ENCODE data around the gene STK11. TPM values are rescaled to one million over a fixed set of nuclear protein-coding genes. Genes with fewer than 3 reads are reported as not detected.

STK11 gene
- total and polyA plus RNA-seq, 2 experiments from 2014 or later, result 19.4 to 96.5 TPM

- no peak overlapping the region for H3K4me3 ChIP-seq
- peaks cover 19% of the 10 kb centered on the region for H3K36me3 ChIP-seq (ENCODE audit: insufficient read depth)
- H3K4me1 ChIP-seq (ENCODE audit: insufficient read depth), result peaks cover 45% of the 10 kb centered on the region
- H3K27ac Mint-ChIP-seq, result peak overlapping the region; percentile 49; the same call in 1 of the 2 replicates
- peaks cover 29% of the 10 kb centered on the region for H3K79me2 ChIP-seq (replicated peaks; ENCODE audit: insufficient read depth)
- peaks cover 54% of the 10 kb centered on the region for H3K4me1 Mint-ChIP-seq
- H3K9me3 Mint-ChIP-seq, result no peaks in the 10 kb centered on the region; the same call in 1 of the 3 replicates
- no peaks in the 10 kb centered on the region for H3K27me3 ChIP-seq (ENCODE audit: insufficient read depth)
- peak overlapping the region; percentile 94 for H3K27ac ChIP-seq (ENCODE audit: low read depth)
- peak overlapping the region; percentile 39; the same call in 1 of the 3 replicates for H3K4me3 Mint-ChIP-seq
- DNase-seq (ENCODE audit: low spot score), result no peak
- no peak for TF ChIP-seq EZH2phosphoT487 (IDR thresholded peaks at IDR 0.05; ENCODE audit: unreplicated experiment)
- no peak for TF ChIP-seq JUNB (IDR thresholded peaks at IDR 0.05; ENCODE audit: unreplicated experiment)
- no peak for TF ChIP-seq EZH2 (IDR thresholded peaks at IDR 0.05; ENCODE audit: low read depth, unreplicated experiment)
- TF ChIP-seq, protein P1, sequence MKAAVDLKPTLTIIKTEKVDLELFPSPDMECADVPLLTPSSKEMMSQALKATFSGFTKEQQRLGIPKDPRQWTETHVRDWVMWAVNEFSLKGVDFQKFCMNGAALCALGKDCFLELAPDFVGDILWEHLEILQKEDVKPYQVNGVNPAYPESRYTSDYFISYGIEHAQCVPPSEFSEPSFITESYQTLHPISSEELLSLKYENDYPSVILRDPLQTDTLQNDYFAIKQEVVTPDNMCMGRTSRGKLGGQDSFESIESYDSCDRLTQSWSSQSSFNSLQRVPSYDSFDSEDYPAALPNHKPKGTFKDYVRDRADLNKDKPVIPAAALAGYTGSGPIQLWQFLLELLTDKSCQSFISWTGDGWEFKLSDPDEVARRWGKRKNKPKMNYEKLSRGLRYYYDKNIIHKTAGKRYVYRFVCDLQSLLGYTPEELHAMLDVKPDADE (IDR thresholded peaks at IDR 0.05), result no peak
- no peak for TF ChIP-seq POLR2AphosphoS5 (IDR thresholded peaks at IDR 0.05; ENCODE audit: low read depth)
- no peaks in the 10 kb centered on the region for H3K9me2 ChIP-seq (ENCODE audit: insufficient read depth)
- H3K36me3 Mint-ChIP-seq (ENCODE audit: low read depth), result peaks cover 52% of the 10 kb centered on the region
- H3K27me3 Mint-ChIP-seq (ENCODE audit: insufficient read depth, low read depth, poor library complexity), result peaks cover 34% of the 10 kb centered on the region
- H3F3A ChIP-seq (replicated peaks; ENCODE audit: low read depth), result peaks cover 73% of the 10 kb centered on the region
- no peak overlapping the region for H2AFZ ChIP-seq
- H4K20me1 ChIP-seq (replicated peaks; ENCODE audit: insufficient read depth), result peaks cover 24% of the 10 kb centered on the region
- ATAC-seq, result no peak
- peak overlapping the region; percentile 35; the same call in 1 of the 2 replicates for H3K4me2 ChIP-seq
These were observed 52.0 kb downstream of the STK11 start for GRCh38 chr19:1257475-1258162.

- Histone ChIP-seq H3K27me3 (ENCODE audit: insufficient read depth) (no peaks in the 10 kb centered on the region), H4K20me1 (replicated peaks; ENCODE audit: insufficient read depth) (peaks cover 24% of the 10 kb centered on the region), H3K36me3 (ENCODE audit: insufficient read depth) (peaks cover 19% of the 10 kb centered on the region), H3K9me2 (ENCODE audit: insufficient read depth) (no peaks in the 10 kb centered on the region), H2AFZ (no peak overlapping the region), H3F3A (replicated peaks; ENCODE audit: low read depth) (peaks cover 73% of the 10 kb centered on the region), H3K79me2 (replicated peaks; ENCODE audit: insufficient read depth) (peaks cover 26% of the 10 kb centered on the region), H3K4me1 (ENCODE audit: insufficient read depth) (peaks cover 50% of the 10 kb centered on the region), H3K27ac (ENCODE audit: low read depth) (peak overlapping the region; percentile 94), H3K4me2 (peak overlapping the region; percentile 35; the same call in 1 of the 2 replicates), H3K4me3 (no peak overlapping the region)
- Mint-ChIP-seq H3K27me3 (ENCODE audit: insufficient read depth, low read depth, poor library complexity) (peaks cover 35% of the 10 kb centered on the region), H3K36me3 (ENCODE audit: low read depth) (peaks cover 52% of the 10 kb centered on the region), H3K27ac (no peak overlapping the region), H3K4me1 (peaks cover 58% of the 10 kb centered on the region), H3K9me3 (no peaks in the 10 kb centered on the region; the same call in 1 of the 3 replicates), H3K4me3 (peak overlapping the region; percentile 39; the same call in 1 of the 3 replicates)
- no peak for DNase-seq (ENCODE audit: low spot score)
- ATAC-seq, result no peak
- TF ChIP-seq ZNF331 (CRISPR knock-in tag; IDR thresholded peaks at IDR 0.05; ENCODE audit: low read depth), result no peak
- TF ChIP-seq ZNF114 (CRISPR knock-in tag; IDR thresholded peaks at IDR 0.05), result no peak
- TF ChIP-seq CREB1 (CRISPR knock-in tag; IDR thresholded peaks at IDR 0.05; ENCODE audit: low read depth), result no peak
- TF ChIP-seq, protein P2, sequence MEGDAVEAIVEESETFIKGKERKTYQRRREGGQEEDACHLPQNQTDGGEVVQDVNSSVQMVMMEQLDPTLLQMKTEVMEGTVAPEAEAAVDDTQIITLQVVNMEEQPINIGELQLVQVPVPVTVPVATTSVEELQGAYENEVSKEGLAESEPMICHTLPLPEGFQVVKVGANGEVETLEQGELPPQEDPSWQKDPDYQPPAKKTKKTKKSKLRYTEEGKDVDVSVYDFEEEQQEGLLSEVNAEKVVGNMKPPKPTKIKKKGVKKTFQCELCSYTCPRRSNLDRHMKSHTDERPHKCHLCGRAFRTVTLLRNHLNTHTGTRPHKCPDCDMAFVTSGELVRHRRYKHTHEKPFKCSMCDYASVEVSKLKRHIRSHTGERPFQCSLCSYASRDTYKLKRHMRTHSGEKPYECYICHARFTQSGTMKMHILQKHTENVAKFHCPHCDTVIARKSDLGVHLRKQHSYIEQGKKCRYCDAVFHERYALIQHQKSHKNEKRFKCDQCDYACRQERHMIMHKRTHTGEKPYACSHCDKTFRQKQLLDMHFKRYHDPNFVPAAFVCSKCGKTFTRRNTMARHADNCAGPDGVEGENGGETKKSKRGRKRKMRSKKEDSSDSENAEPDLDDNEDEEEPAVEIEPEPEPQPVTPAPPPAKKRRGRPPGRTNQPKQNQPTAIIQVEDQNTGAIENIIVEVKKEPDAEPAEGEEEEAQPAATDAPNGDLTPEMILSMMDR (conservative IDR thresholded peaks at IDR 0.05; ENCODE audit: low read depth in 2 of 2), result no peak
- no peak for TF ChIP-seq EZH2phosphoT487 (IDR thresholded peaks at IDR 0.05; ENCODE audit: unreplicated experiment)
- TF ChIP-seq, protein P3, sequence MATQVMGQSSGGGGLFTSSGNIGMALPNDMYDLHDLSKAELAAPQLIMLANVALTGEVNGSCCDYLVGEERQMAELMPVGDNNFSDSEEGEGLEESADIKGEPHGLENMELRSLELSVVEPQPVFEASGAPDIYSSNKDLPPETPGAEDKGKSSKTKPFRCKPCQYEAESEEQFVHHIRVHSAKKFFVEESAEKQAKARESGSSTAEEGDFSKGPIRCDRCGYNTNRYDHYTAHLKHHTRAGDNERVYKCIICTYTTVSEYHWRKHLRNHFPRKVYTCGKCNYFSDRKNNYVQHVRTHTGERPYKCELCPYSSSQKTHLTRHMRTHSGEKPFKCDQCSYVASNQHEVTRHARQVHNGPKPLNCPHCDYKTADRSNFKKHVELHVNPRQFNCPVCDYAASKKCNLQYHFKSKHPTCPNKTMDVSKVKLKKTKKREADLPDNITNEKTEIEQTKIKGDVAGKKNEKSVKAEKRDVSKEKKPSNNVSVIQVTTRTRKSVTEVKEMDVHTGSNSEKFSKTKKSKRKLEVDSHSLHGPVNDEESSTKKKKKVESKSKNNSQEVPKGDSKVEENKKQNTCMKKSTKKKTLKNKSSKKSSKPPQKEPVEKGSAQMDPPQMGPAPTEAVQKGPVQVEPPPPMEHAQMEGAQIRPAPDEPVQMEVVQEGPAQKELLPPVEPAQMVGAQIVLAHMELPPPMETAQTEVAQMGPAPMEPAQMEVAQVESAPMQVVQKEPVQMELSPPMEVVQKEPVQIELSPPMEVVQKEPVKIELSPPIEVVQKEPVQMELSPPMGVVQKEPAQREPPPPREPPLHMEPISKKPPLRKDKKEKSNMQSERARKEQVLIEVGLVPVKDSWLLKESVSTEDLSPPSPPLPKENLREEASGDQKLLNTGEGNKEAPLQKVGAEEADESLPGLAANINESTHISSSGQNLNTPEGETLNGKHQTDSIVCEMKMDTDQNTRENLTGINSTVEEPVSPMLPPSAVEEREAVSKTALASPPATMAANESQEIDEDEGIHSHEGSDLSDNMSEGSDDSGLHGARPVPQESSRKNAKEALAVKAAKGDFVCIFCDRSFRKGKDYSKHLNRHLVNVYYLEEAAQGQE (IDR thresholded peaks at IDR 0.05; ENCODE audit: unreplicated experiment), result no peak
- no peak for TF ChIP-seq POLR2AphosphoS5 (IDR thresholded peaks at IDR 0.05; ENCODE audit: low read depth)
- TF ChIP-seq EZH2 (IDR thresholded peaks at IDR 0.05; ENCODE audit: low read depth, unreplicated experiment), result no peak
These were observed 52.5 kb downstream of the STK11 start for GRCh38 chr19:1258163-1258492.

Data from GM23338 (cell line).